Stimulated activated CD8-positive, alpha-beta memory T cell treated with anti-CD3 and anti-CD28 coated beads, Interleukin-12 subunit alpha, Interleukin-12 subunit beta, amount 100 ng/mL, for 24 hours (primary cell): Measurements from ENCODE around the gene LARP6.
"Not testable (repeated sequence)": the region's sequence is repeated elsewhere in the genome, so short reads cannot be mapped to it uniquely, and the experiment has no call there.

ENCODE experiments used
- DNase-seq: peaks from one replicate; pipeline ENCODE4 v3.0.0-alpha.2; 2020; ENCODE audit errors: extremely low read depth

LARP6 gene

DNA sequence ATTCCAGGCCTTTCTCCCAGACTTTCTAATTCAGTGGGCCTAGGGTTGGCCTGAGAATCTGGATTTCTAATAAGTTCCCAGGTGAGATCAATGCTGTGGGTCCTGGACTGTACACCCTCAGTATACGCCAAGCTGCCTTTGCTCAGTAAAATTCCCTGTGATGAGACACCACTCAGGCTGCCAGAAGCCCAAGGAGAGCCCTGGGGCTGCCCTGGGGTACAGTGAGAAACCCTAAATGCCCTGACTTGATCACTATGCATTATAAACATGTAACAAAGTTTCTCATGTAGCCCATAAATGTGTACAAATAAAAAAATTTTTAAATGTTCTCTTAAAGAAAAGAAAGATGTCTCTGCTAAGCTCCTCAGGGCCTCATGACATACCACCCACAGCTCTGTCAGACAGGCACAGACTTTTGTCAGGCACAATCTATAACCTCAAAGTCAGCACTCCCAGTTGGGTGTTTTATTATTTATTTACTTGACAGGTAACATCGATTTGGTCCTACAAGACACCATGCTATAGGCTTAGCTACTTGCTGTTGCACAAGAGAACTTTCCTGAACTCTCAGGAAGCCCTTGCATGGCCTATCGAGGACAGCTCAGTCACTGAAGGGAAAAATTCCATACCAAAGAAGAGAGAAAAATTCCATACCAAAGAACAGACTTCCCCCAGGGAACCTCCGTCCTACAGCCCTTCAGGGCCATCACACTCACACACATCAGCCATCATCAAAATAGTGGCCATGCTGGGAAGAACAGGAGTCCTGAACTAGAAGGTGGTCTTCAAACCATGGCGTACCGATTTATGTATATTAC is 22.7 kb downstream of the LARP6 start:
- no peak for DNase-seq

- DNase-seq, result no peak
These were observed 23.3 kb downstream of the LARP6 start for GRCh38 chr15:70830615-70831014.

GRCh38 chr15:70829371-70830166 is 24.4 kb downstream of the LARP6 start:
- no peak for DNase-seq

- DNase-seq, result no peak
These were observed 26.2 kb downstream of the LARP6 start for GRCh38 chr15:70827721-70828120.

GRCh38 chr15:70826634-70827033 is 27.3 kb downstream of the LARP6 start:
- DNase-seq, result no peak

DNA sequence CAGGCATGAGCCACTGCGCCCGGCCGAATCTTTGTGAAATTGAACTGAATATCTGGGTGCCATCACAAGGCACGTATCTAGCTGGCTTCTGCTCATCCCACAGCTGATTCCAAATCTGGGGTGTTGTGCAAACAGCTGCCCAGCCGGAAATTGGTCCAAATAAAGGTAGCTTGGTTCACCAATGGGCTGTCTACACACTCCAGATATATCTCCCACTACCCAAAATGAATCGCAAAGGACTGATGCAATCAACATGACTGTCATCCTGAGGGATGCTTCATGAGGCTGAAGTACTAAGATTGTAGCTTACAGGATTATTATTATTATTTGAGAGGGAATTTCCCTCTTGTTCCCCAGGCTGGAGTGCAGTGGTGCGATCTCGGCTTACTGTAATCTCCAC is 28.1 kb downstream of the LARP6 start:
- no peak for DNase-seq

DNA sequence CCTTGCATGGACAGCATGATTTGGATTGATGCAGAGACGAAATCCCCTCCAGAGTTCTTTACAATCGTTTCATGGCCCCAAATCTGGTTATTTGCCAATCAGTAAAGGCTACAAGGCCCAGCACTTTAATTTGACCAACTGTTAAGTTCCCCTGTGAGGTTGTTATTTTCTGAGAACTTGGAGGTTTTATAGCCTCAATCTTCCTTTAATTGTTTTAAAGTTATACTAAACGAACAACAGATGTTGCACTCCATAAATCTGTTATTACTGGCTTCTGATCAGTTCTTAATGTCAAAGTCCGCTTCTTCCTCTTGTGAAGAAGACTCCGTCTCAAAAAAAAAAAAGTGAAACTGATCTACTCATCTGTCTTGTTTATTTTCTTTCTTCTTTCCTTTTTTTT is 30.8 kb downstream of the LARP6 start:
- DNase-seq, result no peak

DNA sequence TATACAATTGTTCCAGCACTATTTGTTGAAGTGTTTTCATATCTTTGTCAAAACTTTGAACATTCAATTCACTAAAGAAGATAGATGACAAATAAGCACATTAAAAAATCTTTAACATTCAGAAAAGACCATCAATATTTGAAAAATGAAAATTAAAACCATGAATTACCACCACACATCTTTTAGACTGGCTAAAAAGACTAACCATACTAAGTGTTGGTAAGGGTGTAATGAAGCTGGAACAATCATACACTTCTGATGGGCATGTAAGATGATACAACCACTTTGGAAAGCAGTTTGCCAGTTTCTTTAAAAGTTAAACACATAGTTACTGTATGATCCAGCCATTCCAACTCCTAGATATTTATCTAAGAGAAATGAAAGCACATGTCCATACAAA is 33.7 kb downstream of the LARP6 start:
- no peak for DNase-seq

DNA sequence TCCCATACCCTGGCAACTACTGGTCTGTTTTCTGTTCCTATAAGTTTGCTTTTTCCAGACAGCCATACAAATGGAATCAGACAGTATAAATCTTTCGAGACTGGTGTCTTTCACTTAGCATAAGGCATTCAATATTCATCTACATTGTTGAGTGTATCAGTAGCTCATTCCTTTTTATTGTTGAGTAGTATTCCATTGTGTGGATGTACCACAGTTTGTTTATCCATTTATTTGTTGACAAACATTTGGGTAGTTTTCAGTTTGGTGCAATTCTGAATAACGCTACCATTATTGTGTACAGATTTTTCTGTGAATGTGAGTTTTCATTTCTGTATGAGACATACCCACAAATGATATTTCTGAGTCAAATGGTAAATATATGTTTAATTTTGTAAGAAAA is 35.4 kb downstream of the LARP6 start:
- DNase-seq, result no peak

DNA sequence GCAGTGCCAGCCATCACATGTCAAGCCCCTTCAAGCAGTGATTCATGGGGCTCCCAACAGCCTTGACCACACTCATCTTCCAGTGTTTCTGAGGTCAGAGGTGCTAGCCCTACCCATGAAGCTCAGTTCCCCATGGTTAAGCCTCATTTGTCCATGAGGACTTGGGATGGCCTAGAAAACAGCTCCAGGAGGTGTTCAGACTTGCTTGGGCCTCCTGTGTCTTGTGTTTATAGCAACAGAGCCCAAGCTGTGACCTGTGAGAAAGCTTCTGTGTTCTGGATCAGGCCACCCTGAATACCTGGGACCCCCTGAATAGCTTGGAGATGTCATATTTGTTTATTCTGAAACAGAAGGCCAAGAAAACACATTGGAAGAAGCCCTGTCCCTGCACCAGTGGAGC is 36.7 kb downstream of the LARP6 start:
- no peak for DNase-seq

DNA sequence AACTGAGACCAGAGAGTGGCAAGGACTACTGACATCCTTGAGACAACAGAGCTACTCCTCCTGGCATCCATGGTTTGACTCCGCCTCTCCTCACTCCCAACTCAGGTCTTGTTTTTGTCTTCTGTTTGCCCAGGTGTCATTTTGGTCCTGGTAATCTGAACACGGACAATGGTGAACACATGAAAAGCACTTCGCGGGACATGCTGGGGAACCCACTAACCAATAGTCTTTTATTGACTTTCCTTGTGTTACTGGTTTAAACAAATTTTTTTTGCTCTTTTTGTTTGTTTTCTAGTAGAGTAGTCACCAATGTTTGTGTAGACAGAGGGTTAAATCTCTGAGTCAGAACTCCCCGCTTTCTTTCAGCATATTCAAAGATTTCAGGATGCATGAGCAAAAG is 38.4 kb downstream of the LARP6 start:
- no peak for DNase-seq

DNA sequence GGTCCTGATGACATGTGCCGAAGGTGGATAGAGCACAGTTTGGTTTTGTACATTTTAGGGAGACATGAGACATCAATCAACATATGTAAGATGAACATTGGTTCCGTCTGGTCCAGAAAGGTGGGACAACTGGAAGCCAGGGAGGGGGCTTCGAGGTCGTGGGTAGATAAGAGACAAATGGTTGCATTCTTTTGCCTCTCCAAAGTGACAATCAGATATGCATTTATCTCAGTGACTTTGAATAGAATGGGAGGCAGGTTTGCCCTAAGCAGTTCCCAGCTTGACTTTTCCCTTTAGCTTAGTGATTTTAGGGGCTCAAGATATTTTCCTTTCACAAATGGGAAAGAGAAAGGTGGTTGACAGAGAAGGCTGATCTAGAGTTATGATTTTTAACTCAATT is 38.9 kb downstream of the LARP6 start:
- not testable (repeated sequence) for DNase-seq

GRCh38 chr15:70812827-70813364 is 41.1 kb downstream of the LARP6 start:
- DNase-seq, result no peak

DNA sequence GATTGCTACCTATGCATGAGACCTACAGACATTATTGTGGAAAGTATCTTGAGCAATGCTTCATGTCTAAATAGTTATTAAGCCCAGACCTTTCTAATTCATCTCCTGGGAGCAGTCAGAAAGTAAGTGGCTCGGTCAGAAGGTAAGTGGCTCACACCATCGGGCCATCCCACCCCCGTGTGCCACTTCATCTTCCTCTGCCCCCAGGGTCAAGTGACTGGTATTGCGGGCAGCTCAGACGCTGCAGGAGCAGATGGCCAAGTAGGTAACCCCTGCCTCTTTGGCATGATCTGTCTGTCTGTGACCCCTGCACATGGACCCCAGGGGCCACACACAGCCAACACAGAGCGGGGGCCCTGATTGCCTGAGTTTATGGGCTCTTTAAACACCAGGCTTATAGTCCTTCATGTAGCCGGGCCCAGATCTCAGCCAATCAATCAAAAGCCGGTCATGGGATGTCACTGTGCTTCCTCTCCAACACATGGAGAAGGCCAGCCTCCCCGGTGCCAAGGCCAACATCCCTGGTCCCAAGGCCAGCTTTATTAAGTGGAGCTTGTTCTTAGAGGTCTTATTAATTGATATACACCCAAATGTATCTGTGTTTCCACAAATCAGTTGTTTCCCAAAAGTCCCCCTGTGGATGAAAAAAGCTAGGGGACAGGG is 42.9 kb downstream of the LARP6 start:
- no peak for DNase-seq

GRCh38 chr15:70806992-70807712 is 46.8 kb downstream of the LARP6 start:
- DNase-seq, result no peak

- DNase-seq, result not testable (repeated sequence)
These were observed 49.6 kb downstream of the LARP6 start for GRCh38 chr15:70804388-70804787.

- DNase-seq, result no peak
These were observed 51.3 kb downstream of the LARP6 start for GRCh38 chr15:70802629-70803028.

- DNase-seq, result no peak
These were observed 52.8 kb downstream of the LARP6 start for GRCh38 chr15:70801109-70801508.

DNA sequence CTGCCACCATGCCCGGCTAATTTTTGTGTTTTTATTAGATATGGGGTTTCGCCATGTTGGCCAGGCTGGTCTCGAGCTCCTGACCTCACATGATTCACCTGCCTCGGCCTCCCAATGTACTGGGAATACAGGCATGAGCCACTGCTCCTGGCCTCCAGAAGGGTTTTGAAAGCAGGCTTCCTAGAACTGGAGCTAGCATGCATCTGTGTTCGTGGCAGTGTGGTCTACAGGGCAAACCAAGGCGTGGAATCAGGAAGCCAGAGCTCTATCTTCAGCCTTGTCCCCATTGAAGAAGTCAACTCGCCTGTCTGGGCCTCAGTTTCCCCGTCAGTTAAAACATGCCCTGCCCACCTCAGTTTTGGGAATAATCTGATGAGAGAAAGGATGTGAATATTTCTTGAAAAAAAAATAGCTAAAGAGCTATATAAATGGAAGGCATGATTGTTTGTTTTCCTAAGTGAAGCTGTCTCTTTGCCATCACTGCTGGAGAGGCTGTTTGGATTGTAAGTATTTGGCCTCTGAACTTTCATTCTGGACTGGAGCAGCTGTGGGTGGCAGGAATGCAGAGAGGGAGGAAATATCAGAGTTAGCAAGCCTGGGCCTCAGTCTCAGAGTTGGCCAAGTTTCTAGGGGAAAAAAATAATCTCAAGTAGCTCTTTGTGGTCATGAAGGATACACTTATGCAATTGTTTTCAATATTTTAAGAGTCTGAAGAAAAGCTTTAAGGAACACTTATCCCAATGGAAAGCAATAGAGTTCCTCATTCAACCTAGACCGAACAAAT is 54.1 kb downstream of the LARP6 start:
- no peak for DNase-seq

DNA sequence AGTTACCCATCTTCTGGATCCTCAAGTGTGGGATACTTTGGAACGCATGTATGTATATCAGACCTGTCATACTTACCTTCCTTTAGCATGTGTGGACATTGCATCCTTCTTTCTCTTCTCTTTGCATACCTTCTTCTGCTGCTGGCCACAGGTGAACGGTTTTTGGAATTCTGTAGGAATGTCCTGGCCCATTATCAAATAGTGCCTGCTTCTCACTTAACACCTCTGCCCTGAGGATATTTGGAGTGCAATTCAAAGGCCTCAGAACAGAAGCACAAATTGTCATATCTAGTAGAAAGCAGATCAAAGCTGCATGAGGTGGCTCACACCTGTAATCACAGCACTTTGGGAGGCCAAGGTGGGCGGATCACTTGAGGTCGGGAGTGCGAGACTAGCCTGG is 56.5 kb downstream of the LARP6 start:
- DNase-seq, result no peak
